Transverse colon (tissue), 4 donors: Measurements from ENCODE around the gene RNF130.

Source experiments
- EP300 ChIP-seq: sonication (generic); formaldehyde crosslinking; IDR thresholded peaks from one replicate; pipeline ENCODE4 v1.6.1; 2017; ENCODE audit warnings: antibody characterized with exemption, low read depth
- POLR2A ChIP-seq: fragments of 450-650 bp; IDR thresholded peaks from one replicate; pipeline ENCODE4 v1.6.1; 2016; ENCODE audit warnings: antibody characterized with exemption, mild to moderate bottlenecking, moderate library complexity
- POLR2AphosphoS5 ChIP-seq, 3 donors: sonication (generic); formaldehyde crosslinking; IDR thresholded peaks; one replicate each; pipeline ENCODE4 v1.6.1; 2016; ENCODE audit warnings: antibody characterized with exemption in 3 of 3
- TF ChIP-seq, protein P1 (sequence below), 5 experiments: fragments of 200-600 bp in 3 of 5; fragments of 450-650 bp in 2 of 5; sonication (generic) in 3 of 5; IDR thresholded peaks; 1 replicate in 2 of 5; 2 replicates in 3 of 5; pipeline ENCODE4 v1.5.1; 2016 to 2017; ENCODE audit warnings: antibody characterized with exemption in 5 of 5, inconsistent platforms in 3 of 5, mild to moderate bottlenecking in 2 of 5, moderate library complexity in 1 of 5

DNA sequence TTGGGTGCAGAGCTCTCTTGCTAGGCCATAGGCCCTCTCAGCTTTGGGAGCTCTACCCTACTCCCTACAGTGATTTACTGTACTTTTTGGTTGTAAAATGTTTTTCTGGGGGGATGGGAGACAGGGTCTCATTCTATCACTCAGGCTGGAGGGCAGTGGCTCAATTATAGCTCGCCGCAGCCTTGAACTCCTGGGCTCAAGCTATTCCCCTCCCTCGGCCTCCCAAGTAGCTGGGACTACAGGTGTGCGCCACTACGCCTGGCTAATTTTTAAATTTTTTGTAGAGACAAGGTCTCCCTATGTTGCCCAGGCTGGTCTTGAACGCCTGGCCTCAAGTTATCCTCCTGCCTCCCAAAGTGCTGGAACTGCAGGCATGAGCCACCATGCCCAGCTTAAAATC, 21.7 kb upstream of the RNF130 start:
- TF ChIP-seq POLR2AphosphoS5 (IDR thresholded peaks at IDR 0.05) (no peak), POLR2A (no peak), EP300 (no peak)
- TF ChIP-seq, protein P1, sequence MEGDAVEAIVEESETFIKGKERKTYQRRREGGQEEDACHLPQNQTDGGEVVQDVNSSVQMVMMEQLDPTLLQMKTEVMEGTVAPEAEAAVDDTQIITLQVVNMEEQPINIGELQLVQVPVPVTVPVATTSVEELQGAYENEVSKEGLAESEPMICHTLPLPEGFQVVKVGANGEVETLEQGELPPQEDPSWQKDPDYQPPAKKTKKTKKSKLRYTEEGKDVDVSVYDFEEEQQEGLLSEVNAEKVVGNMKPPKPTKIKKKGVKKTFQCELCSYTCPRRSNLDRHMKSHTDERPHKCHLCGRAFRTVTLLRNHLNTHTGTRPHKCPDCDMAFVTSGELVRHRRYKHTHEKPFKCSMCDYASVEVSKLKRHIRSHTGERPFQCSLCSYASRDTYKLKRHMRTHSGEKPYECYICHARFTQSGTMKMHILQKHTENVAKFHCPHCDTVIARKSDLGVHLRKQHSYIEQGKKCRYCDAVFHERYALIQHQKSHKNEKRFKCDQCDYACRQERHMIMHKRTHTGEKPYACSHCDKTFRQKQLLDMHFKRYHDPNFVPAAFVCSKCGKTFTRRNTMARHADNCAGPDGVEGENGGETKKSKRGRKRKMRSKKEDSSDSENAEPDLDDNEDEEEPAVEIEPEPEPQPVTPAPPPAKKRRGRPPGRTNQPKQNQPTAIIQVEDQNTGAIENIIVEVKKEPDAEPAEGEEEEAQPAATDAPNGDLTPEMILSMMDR (IDR thresholded peaks at IDR 0.05) = no peak
